SK-N-MC (cell line): ENCODE results near the gene EXT2.

Experiments used
- DNase-seq: peaks from one replicate; pipeline ENCODE4 v3.0.0-alpha.2; 2011; ENCODE audit warnings: low read depth, low spot score
- H3K27ac ChIP-seq: fragments of 200-600 bp; sonication (generic); 2 replicates; pipeline ENCODE4 v1.5.1; 2016; ENCODE audit warnings: mixed run types
- H3K36me3 ChIP-seq: fragments of 200-600 bp; sonication (generic); 2 replicates; pipeline ENCODE4 v1.6.1; 2017; ENCODE audit warnings: antibody characterized with exemption, low read length, mixed read lengths; ENCODE audit not compliant: insufficient read depth
- H3K4me3 ChIP-seq: fragments of 200-600 bp; sonication (generic); 2 replicates; pipeline ENCODE4 v1.5.1; 2016
- H3K9ac ChIP-seq: fragments of 200-600 bp; sonication (generic); 2 replicates; pipeline ENCODE4 v1.8.0; 2017; ENCODE audit warnings: mixed run types, mixed read lengths; ENCODE audit not compliant: insufficient read length
- H3K9me3 ChIP-seq: fragments of 200-600 bp; sonication (generic); 2 replicates; pipeline ENCODE4 v1.6.1; 2017; ENCODE audit warnings: low read depth, mild to moderate bottlenecking, antibody characterized with exemption, low read length, moderate library complexity, mixed read lengths
- EZH2 ChIP-seq: fragments of 200-600 bp; sonication (generic); IDR thresholded peaks from one replicate; pipeline ENCODE4 v1.6.1; 2017; ENCODE audit warnings: antibody characterized with exemption
- FOXP2 ChIP-seq: optimal IDR thresholded peaks from 2 replicates; pipeline ENCODE3; 2011; ENCODE audit warnings: mild to moderate bottlenecking, moderate library complexity; ENCODE audit not compliant: insufficient read depth; ENCODE audit errors: extremely low read length, control extremely low read depth
- POLR2AphosphoS5 ChIP-seq: IDR thresholded peaks from 2 replicates; pipeline ENCODE4 v1.6.1; 2012; ENCODE audit warnings: mild to moderate bottlenecking, low read depth, low read length, borderline replicate concordance

The EXT2 gene

DNA sequence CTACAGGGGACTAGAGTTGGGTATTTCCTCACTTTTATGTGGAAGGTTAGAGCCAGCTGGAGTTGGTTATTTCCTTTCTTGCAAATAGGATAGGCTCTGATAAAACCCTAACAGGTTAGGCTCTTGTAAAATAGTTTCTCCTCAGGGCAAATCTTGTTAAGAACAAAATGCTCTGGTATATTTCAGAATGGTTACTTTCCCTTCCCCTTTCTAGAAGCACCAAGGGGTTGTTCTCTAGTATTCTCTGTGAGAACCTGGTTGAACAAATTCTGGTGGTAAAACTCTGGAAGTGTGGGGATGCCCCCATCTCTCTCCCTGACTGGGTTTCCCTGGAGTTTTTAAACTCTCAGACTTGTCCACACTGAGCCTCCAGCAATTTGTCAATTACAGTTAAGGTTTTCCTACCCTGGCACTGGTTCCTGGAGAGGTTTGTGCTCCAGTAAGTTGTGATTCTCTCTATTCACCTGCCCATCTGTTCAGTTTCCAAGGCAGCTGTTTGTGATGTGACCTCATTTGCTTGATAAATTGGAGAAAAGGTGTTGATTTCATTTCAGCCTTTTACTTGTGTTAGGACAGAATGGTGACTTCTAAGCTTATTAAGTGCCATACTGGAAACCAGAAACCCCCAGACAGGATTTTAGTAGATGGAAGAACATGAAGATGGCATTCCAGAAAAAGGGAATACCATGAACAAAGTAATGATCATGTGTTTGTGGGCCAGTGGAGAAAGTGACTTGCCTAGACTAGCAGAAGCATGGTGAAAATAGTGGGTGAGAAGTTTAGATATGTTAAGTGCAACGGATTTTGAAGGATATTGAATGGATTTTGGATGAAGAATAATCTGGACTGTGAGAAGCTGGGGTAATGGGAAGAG, 64.6 kb downstream of the EXT2 start:
- no peak overlapping the region for H3K27ac ChIP-seq

DNA sequence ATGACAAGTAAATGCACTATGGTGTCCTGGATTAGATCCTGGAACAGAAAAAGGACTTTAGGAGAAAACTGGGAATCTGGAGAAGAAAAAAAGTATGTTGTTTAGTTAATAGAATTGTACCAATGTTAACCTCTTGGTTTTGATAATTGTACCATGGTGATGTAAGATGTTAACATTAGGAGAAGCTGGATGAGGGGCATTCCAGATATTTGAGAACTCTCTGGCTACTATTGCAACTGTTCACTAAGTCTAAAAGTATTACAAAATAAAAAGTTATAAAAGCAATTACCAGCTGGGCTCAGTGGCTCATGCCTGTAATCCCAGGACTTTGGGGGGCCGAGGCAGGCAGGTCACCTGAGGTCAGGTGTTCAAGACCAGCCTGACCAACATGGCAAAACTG, 66.5 kb downstream of the EXT2 start:
- no peak overlapping the region for H3K9ac ChIP-seq
- H3K9me3 ChIP-seq, result peaks cover 9% of the 10 kb centered on the region
- peaks cover 19% of the 10 kb centered on the region for H3K36me3 ChIP-seq
- no peak overlapping the region for H3K4me3 ChIP-seq
- TF ChIP-seq EZH2 (no peak), FOXP2 (no peak), POLR2AphosphoS5 (no peak)
- no peak overlapping the region for H3K27ac ChIP-seq
- DNase-seq, result no peak

More for the DNA sequence above, 64.6 kb downstream of the EXT2 start:
- Histone ChIP-seq H3K9ac (no peak overlapping the region), H3K36me3 (peaks cover 22% of the 10 kb centered on the region), H3K4me3 (no peak overlapping the region), H3K9me3 (peaks cover 9% of the 10 kb centered on the region)
- no peak for DNase-seq
- no peak for TF ChIP-seq POLR2AphosphoS5
- no peak for TF ChIP-seq EZH2
- no peak for TF ChIP-seq FOXP2

DNA sequence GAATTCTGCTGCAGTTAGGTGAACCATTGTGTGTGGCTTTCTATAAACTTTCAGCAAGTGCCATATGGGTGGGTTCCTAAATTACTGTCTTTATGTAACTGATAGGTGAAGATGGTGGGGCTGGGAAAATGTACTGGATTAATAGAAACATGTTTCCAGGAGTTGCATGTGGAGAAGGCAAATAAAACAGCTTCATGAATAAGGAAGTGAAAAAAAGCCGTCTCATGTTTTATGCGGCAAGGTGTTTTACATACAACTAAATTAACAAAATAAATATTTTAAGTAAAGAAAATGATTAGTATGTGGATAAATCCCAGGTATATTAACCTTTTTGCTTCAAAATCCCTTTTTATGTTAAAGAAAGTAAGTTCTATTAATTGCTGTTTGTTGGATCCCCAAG, 67.2 kb downstream of the EXT2 start:
- Histone ChIP-seq H3K36me3 (peaks cover 14% of the 10 kb centered on the region), H3K9me3 (peaks cover 9% of the 10 kb centered on the region), H3K9ac (no peak overlapping the region), H3K4me3 (no peak overlapping the region), H3K27ac (no peak overlapping the region)
- no peak for DNase-seq
- no peak for TF ChIP-seq FOXP2
- no peak for TF ChIP-seq POLR2AphosphoS5
- TF ChIP-seq EZH2, result no peak

DNA sequence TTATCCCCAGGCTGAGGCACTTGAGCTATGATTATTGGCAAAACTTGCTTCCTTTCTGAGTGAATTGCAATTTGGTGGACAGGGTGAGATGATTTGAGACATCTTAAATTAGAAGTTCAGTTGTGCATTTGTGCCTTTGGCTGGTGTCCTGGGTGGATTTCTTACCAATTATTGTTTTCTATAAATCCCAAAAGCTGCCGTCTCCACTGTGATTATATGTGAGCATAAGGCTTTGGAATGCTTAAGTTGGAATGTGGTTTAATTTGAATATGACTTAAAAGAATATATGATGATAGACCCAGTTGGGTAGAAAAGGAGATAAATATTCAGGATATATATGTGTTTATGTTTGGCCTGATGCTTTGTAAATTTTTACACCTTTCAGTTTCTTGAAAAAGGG, 70.0 kb downstream of the EXT2 start:
- Histone ChIP-seq H3K27ac (peak overlapping the region; percentile 48), H3K9me3 (0 out of 2 replicates have a peak, but pooled peaks cover 6% of the 10 kb centered on the region), H3K36me3 (peaks cover 4% of the 10 kb centered on the region; the same call in 1 of the 2 replicates), H3K4me3 (no peak overlapping the region), H3K9ac (no peak overlapping the region)
- TF ChIP-seq EZH2, result no peak
- TF ChIP-seq POLR2AphosphoS5, result no peak
- TF ChIP-seq FOXP2, result no peak
- DNase-seq, result no peak

DNA sequence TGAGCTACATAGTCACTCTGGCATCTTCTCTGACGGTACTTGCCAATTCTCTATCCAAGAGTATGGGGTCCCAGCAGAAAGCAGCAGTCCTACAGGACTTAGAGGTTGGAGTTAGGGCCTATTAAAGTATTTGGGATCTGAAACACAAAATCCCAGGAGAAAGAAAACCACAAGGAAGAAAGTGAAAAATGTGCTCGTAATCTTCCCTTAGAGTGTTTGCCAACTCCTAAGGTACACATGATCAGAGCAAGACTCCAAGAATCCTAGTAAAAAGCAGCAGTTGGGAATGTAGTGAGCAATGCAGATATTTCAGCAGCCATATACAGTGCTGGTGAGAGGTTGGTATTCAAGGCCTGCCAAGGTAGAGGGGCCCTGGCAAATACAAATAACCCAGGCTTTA, 71.6 kb downstream of the EXT2 start:
- TF ChIP-seq EZH2, result no peak
- TF ChIP-seq FOXP2, result no peak
- no peak for TF ChIP-seq POLR2AphosphoS5
- no peak overlapping the region for H3K27ac ChIP-seq
- H3K9me3 ChIP-seq, result 0 out of 2 replicates have a peak, but pooled peaks cover 6% of the 10 kb centered on the region
- no peaks in the 10 kb centered on the region; the same call in 1 of the 2 replicates for H3K36me3 ChIP-seq
- DNase-seq, result no peak
- no peak overlapping the region for H3K9ac ChIP-seq
- H3K4me3 ChIP-seq, result no peak overlapping the region

DNA sequence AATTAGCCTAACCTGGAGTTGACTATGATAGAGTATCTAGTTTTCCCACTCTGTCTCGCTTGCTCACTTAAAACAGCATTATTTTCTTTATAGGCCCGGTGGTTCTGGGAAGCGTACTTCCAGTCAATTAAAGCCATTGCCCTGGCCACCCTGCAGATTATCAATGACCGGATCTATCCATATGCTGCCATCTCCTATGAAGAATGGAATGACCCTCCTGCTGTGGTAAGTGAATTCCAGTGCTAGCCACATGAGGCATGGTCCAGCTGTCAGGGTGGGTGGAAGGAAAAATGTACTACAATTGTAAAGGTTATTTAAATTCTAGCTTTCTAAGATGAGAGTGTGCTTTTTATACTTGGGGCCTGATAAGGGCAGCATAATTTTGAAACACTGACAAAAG, 76.0 kb downstream of the EXT2 start:
- Histone ChIP-seq H3K36me3 (peaks cover 5% of the 10 kb centered on the region; the same call in 1 of the 2 replicates), H3K4me3 (no peak overlapping the region), H3K27ac (peak overlapping the region; percentile 48), H3K9me3 (no peaks in the 10 kb centered on the region), H3K9ac (no peak overlapping the region)
- no peak for DNase-seq
- no peak for TF ChIP-seq FOXP2
- no peak for TF ChIP-seq POLR2AphosphoS5
- TF ChIP-seq EZH2, result no peak

DNA sequence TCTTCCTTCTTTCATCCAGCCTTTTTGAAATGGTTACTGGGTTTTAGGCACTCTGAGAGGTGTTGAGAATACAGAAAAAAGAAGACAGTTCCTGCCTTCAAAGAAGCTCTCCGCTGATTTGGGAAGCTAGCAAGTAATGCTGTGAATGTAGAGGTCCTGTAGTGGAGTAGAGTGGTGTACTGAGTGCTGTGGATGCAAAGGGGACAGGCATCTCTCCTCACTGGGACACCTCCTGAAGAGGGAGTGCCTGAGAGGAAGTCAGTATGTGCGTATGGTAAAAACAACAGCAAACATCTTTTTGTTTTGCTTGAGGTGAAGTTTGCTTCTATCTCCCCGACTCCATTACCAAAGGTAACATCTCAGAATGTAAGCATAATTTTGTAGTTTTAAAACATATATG, 77.5 kb downstream of the EXT2 start:
- Histone ChIP-seq H3K27ac (no peak overlapping the region), H3K9ac (no peak overlapping the region), H3K36me3 (peaks cover 5% of the 10 kb centered on the region; the same call in 1 of the 2 replicates), H3K4me3 (no peak overlapping the region), H3K9me3 (no peaks in the 10 kb centered on the region)
- DNase-seq, result no peak
- TF ChIP-seq EZH2, result no peak
- TF ChIP-seq FOXP2, result no peak
- TF ChIP-seq POLR2AphosphoS5, result no peak

DNA sequence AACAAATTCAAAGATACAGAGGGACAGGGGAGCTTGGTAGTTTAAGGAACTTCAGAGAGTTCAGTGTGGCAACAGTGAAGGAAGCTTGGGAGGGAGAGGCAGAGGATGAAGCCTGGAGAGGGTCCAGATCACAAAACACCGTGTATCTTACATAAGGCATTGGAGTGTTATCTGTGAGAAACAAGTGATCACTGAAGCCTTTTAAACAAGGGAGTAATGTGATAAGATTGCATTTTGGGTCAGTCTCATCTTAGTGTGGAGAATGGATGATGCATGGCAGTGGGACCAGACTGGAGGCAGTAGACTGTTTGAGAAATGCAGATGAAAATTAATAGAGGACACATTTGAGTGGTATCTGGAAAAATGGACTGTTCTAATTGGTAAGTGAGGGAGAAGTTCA, 79.4 kb downstream of the EXT2 start:
- Histone ChIP-seq H3K9ac (no peak overlapping the region), H3K9me3 (no peaks in the 10 kb centered on the region), H3K36me3 (peaks cover 5% of the 10 kb centered on the region; the same call in 1 of the 2 replicates), H3K27ac (no peak overlapping the region), H3K4me3 (no peak overlapping the region)
- no peak for DNase-seq
- TF ChIP-seq FOXP2 (no peak), EZH2 (no peak), POLR2AphosphoS5 (no peak)
